Erythroblast (primary cell): ENCODE data around the gene CAPN5.

Experiments used
- DNase-seq, 2 experiments: peaks; one replicate each; lab custom pipeline; 2025; lab: John Stamatoyannopoulos, UW
- GATA1 ChIP-seq: IDR thresholded peaks from 2 replicates; pipeline ENCODE4 v1.6.1; 2011; ENCODE audit warnings: low read depth, mild to moderate bottlenecking, control low read depth, low read length, moderate library complexity
- POLR2A ChIP-seq: IDR thresholded peaks from 2 replicates; pipeline ENCODE4 v1.6.1; 2011; ENCODE audit warnings: mild to moderate bottlenecking, low read length

Gene CAPN5

DNA sequence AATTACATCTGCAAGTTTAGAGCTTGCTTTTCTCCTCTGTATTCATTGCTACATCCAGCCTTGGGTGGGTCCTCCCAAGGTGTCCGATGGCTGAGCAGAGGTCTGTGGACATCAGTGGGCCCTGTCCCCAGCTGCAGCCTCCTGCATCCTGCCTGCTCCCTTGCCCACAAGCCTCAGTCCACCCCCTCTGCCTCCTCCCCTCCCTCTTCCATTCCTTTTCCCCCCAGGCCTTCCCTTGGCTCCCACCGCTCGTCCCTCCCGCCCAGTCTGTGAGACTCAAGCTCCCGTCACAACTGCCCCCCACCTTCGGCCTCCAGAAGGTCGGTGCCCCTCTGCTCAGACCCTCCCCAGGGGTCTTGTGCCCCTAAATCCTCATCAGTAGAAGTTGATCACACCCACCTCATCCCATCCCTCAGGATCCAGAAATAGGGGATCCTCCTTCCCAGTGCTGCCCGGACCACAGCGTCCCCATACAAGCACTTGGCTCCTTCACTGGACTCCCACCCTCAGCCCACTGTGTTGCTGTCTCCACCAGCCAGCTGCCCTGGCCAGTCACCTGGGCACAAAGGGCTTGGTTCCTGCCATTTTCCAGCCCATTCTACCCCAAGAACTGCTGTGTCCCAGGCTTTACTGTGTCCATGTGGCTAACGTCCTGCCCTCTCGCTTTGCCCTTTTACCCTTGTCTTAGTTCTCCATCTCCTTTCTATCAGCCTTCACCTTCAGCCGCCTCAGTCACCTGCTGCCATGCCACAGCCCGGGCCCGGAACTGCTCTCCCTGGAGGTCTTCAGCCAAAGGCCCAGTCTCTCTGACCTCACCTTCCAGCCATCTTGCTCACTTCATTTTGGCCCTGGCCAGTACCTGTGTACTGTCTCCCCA, 33.6 kb downstream of the CAPN5 start:
- DNase-seq, result no peak
- TF ChIP-seq GATA1, result no peak
- no peak for TF ChIP-seq POLR2A

DNA sequence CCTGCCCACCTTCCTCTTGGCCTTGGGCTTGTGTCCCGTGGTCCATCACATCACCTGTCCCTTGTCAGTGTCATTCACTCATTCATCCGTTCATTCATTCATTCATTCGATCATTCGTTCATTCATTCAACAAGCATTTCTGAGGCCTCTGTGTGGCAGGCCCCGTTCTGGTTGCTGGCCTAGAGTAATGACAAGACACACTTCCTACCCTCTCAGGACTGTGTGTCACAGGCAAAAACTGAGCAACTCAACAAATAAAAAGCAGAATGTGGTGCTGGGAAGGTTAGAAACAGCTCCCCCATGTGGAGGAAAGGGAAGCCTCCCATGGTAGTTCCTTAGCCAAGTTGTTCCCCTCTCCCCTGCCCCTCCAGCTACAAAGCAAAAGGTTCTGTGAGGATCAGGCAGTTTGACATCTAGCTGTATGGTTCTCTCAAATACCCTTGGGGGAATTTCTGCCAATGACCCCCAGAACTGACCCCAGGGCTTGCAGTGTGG, 34.3 kb downstream of the CAPN5 start:
- peak; percentile 37 to 46 for DNase-seq
- TF ChIP-seq POLR2A, result no peak
- no peak for TF ChIP-seq GATA1

DNA sequence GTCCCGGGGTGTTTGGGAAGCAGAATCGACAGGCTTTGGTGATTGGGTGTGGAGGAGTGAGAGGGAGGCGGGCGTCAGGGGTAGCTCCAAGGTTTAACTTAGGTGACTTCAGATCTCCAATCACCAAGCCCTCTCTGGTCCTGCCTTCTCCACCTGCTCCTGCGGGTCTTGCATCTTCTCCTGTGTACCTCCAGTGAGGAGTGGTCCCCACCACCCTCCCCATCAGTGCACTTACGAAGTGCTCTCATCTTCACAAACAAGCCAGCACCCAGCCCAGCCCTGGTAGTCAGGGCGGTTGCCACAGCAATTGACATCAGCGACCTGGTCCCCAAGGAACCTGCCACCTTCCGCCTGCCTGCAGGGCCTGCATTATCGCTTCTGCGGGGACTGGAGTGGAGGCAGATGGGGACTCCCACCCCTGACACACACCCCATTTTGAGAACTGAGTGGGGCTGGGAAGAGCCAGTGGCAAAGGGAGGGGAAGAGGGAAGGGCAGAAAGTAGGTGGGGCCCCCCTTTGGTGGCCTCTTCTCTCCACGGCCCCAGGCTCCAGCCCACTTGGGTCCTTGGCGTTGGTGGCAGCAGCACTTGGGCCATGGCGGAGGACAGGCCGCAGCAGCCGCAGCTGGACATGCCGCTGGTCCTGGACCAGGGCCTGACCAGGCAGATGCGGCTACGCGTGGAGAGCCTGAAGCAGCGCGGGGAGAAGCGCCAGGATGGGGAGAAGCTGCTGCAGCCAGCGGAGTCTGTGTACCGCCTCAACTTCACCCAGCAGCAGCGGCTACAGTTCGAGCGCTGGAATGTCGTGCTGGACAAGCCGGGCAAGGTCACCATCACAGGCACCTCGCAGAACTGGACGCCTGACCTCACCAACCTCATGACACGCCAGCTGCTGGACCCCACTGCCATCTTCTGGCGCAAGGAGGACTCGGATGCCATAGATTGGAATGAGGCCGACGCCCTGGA, 35.8 kb downstream of the CAPN5 start, which contains the start of gene OMP:
Gene OMP (plus strand): TSS at position 595 of the 965 bp plus-strand sequence. CDS start 0 bp downstream, at position 595.
- DNase-seq, result no peak
- TF ChIP-seq GATA1 (no peak), POLR2A (no peak)

DNA sequence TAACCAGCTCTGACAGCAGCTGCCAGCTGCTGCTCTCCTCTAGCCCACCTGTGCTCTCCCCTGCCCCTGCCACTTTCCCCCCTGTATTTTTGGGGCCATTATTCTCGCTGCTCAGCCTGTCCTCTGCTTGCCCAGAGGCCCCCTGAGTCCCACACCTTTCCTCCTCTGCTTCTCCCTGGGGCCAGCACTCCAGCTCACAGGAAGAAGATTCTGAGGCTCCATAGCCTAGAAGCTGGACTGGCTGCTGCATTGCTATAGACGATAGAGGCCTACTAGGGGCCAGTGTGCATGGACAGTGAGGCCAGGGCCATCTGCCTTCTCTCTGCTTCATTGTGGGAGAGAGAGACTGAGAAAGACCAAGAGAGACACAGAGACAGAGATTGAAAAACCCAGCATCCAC, 36.5 kb downstream of the CAPN5 start:
- TF ChIP-seq POLR2A, result no peak
- TF ChIP-seq GATA1, result no peak
- DNase-seq, result no peak

DNA sequence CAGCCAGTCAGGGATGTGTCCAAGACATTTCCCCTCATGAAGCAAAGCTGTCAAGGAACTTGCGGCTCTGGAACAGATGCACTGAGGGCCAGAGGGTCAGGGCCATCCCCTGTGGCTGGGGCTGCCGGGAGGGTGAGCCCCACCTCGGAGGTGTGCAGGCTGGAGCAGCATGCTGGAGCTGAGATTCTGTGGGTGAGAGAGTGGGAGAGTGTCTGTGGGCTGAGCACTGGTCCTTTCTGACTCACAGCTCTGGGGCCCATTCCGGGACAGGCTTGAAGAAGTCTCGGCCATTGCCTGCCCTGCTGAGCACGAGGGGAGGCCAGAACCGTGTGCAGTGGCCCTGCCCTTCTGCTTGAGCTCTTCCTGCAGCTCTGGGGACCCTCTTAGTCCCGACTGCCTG, 38.0 kb downstream of the CAPN5 start:
- DNase-seq, result no peak
- TF ChIP-seq GATA1 (no peak), POLR2A (no peak)

DNA sequence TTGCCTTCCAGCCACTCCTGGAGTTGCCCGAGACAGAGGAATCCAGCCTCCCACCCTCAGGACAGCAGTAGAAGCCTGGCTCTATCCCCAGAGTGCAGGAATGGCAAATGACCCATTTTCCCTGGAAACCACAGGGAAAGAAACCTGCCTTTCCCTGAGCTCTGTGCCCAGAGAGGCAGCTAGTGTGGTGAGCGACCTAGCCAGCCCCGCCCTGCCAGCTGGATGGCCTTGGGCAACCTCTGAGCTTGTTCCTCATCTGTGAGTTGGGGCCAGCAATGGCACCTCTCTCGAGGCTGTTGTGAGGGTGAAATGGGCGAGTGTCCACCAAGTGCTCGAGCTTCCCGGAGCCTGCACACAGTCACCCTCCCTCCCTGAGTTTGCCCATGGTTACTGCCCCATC, 39.5 kb downstream of the CAPN5 start:
- TF ChIP-seq GATA1 (no peak), POLR2A (no peak)
- no peak for DNase-seq

DNA sequence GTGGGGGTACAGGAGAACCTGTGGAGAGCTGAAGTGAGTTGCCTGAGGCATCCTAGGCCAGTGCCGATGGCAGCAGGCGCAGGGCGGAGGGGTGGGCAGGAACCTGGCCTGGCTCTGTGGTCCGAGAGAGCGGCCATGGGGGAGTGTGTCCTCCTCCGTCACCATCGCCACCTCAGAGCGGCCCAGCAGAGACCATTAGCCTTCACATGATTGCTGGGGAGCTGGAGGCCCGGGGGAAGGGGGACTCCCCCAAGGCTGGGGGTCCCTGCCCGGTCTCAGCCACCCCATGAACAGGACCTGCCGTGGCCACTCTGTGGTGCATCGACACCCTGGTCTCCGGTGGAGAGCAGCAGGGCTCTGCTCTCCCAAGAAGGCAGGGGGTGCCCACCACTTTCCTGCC, 40.0 kb downstream of the CAPN5 start:
- TF ChIP-seq GATA1 (no peak), POLR2A (no peak)

DNA sequence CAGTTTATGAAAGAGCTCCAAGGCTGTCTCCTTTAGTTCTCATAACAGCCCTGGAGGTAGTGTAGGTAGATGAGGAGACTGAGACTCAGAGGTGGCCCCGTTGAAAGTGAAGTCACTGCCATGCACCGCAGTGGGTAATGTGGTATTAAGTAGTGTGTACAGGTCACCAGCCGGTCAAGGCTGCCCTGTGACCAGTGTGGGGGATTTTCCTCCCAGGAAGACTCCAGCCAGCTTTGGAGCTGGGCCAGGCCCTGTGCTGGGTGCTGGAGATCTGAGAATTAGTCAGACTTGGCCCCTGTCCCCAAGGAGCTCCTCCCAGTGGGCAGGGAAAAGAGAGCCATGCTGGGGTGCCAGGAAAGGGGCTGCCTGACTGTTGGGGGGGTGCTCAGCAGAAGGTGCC, 41.2 kb downstream of the CAPN5 start:
- TF ChIP-seq POLR2A, result no peak
- no peak for TF ChIP-seq GATA1
- DNase-seq, result no peak

More for the DNA sequence above, 40.0 kb downstream of the CAPN5 start:
- DNase-seq, result no peak

DNA sequence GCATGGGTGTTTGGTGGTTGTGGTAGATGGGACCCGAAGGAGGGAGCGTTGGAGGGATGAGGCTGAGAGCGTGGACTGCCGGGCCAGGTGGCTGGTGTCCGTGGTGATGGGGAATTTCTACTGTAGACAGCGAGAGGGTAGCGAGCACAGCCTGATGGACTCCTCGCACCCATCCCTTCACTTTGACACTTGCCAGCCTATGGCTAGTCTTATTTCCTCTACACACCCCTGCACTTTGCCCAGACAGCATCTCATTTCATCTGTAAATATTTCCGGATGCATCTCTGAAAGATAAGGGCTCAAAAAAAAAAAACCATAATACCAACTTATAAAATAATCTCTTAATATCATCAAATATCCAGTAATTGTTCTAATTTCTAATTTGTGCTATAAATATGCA, 41.7 kb downstream of the CAPN5 start:
- DNase-seq, result no peak
- TF ChIP-seq POLR2A, result no peak
- no peak for TF ChIP-seq GATA1

DNA sequence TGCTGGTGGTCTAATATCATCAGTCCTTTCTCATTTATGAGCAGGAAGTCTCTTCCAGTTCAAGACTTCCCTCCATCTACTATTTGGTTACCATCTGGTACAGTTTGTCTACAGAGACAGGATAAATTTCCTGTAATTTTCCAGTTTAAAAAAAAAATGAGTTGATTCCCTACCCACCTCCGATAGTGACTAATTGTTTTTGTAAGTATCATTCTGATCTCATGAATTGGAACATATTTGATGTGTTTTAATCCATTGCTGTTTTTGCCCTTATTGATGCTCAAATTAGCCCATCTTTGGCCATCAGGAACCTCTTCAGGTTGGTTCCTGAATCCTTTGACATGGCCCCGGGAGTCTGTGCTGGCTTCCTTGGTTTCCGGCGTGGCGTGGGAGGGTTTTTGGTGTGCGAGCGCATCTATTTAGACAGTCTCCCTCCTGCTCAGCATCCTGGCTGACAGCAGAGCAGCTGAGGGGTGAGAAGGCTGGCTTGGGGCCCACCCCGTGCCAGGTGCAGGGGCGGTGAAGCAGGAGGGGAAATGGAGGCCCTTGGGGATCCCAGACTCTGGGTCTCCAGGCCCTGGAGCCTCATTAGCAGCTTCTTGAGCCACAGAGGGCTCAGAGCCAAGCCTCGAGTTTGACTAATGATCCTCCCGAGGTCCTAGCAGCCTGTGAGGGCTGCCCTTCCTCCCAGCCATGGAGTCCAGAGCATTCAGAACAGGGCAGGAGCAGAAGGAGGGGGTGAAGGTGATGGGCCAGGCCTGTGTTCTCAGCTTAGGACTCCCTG, 42.7 kb downstream of the CAPN5 start:
- DNase-seq, result no peak
- TF ChIP-seq GATA1 (no peak), POLR2A (no peak)

DNA sequence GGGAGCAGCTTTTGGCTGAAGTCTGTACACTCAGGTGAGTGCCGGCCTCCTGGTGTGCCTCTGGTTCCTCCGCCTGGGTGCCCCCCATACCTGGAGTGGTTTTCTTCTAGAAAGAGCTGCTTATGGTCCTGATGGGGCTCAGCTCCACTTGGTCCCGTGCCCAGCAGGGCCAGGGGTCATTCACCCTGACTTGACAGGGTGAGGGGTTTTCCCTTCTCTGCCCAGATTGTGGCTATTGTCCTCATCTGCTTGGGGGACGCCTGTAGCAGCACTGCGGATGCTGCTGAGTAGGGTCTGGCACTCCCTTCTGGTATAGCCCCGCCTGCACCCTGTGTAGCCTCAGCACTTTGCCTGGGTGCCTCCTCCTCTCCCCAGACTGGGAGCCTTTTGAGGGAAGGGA, 44.1 kb downstream of the CAPN5 start:
- no peak for TF ChIP-seq GATA1
- TF ChIP-seq POLR2A, result no peak
- no peak for DNase-seq

DNA sequence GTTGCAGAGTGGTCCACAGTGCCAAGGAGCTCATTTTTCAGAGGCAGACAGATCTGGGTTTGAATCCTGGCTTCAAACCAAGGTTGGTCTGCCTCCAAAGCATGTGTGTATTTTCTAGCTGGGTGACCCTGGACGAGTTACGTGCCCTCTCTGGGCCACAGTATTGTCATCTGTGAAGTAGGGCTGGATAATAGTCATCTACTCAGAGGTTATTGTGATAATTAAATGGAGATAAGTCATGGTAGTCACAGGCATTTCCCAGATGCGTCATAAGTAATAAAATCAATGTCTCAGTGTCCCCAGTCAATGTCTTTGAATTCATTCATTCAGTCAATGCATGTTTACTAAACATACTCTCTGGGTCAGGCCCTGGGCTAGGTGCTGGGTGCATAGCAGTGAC, 44.5 kb downstream of the CAPN5 start:
- DNase-seq, result no peak
- no peak for TF ChIP-seq GATA1
- TF ChIP-seq POLR2A, result no peak

DNA sequence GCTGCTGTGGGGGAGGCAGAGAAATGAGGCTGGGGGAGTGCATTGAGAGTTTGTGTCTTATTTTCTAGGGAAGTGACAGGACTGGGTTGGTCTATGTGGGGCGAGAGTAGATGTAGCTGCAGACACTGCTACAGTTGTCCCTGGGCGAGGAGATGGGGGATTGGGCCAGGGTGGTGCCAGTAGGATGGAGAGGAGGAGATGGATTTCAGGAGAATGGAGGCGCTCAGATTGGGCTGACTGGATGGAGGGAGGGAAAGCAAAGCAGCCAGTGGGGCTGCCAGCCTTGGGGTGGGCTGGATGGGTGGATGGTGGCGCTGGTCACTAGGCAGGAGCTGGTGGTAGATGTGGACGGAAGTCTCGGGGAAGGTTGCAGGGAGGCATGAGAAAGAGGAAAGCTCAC, 45.2 kb downstream of the CAPN5 start:
- TF ChIP-seq POLR2A, result no peak
- no peak for TF ChIP-seq GATA1

More for the DNA sequence above, 45.2 kb downstream of the CAPN5 start:
- no peak for DNase-seq
